Measurements from ENCODE around the gene RPS6KL1. TPM values are rescaled to one million over a fixed set of nuclear protein-coding genes. Genes with fewer than 3 reads are reported as not detected.

RPS6KL1 gene
- total RNA-seq, 2 donors from 2014 or later: 4.6 to 6.7 TPM

- Mint-ChIP-seq H3K27me3 (ENCODE audit: low read depth) (no peaks in the 10 kb centered on the region), H3K36me3 (ENCODE audit: insufficient read depth in 2 of 2) (no peaks in the 10 kb centered on the region), H3K4me3 (no peak overlapping the region), H3K4me1 (ENCODE audit: low read depth) (peaks cover 18% of the 10 kb centered on the region), H3K9me3 (no peaks in the 10 kb centered on the region), H3K27ac (no peak overlapping the region)
- DNase-seq (no peak), ATAC-seq (replicated peaks in 1 of 2) (no peak)
Measured at GRCh38 chr14:74855945-74856344, 67.1 kb downstream of the RPS6KL1 start.

- DNase-seq (no peak), ATAC-seq (replicated peaks in 1 of 2) (no peak)
- Mint-ChIP-seq H3K4me3 (no peak overlapping the region), H3K27ac (no peak overlapping the region), H3K36me3 (ENCODE audit: insufficient read depth in 2 of 2) (no peaks in the 10 kb centered on the region), H3K9me3 (no peaks in the 10 kb centered on the region), H3K27me3 (ENCODE audit: low read depth) (no peaks in the 10 kb centered on the region), H3K4me1 (ENCODE audit: low read depth) (peaks cover 12% of the 10 kb centered on the region)
Measured at GRCh38 chr14:74855021-74855420, 68.0 kb downstream of the RPS6KL1 start.

Other genes starting within 250 kb of the RPS6KL1 start
- gene AREL1, start 210.2 kb downstream of the RPS6KL1 start, total RNA-seq: 10 to 100 TPM; 34.7 to 43.0 TPM
- gene FCF1, start 210.1 kb downstream of the RPS6KL1 start, total RNA-seq: 10 to 100 TPM; 71.1 to 87.9 TPM
- 10 to 100 TPM; 62.6 to 67.1 TPM for gene YLPM1, start 159.9 kb downstream of the RPS6KL1 start, total RNA-seq
- gene PROX2, start 47.1 kb downstream of the RPS6KL1 start, total RNA-seq: under 1 TPM; 0.23 to 0.29 TPM
- 100 to 1,000 TPM; 151 to 183 TPM for gene DLST, start 41.3 kb downstream of the RPS6KL1 start, total RNA-seq
- gene PGF, start 32.3 kb upstream of the RPS6KL1 start, total RNA-seq: under 1 TPM in 1 of 2 donors, not detected in 1; 0.35 TPM
- gene EIF2B2, start 79.7 kb upstream of the RPS6KL1 start, total RNA-seq: 10 to 100 TPM; 50.3 to 68.5 TPM
- gene MLH3, start 128.2 kb upstream of the RPS6KL1 start, total RNA-seq: 10 to 100 TPM; 16.9 to 19.3 TPM
- gene ACYP1, start 140.8 kb upstream of the RPS6KL1 start, total RNA-seq: 10 to 100 TPM; 40.5 to 44.9 TPM
- gene ZC2HC1C, start 146.4 kb upstream of the RPS6KL1 start, total RNA-seq: 1 to 10 TPM; 1.2 to 3.0 TPM
- 10 to 100 TPM; 64.1 to 77.5 TPM for gene NEK9, start 203.8 kb upstream of the RPS6KL1 start, total RNA-seq

Data from activated T-cell treated with anti-CD3 and anti-CD28 coated beads, Interleukin-2, amount 50 U/mL, for 72 hours (primary cell).